PFSK-1 (cell line): ENCODE data around the gene NLGN3.

Experiments used
- FOXP2 ChIP-seq: optimal IDR thresholded peaks from 2 replicates; pipeline ENCODE3; 2011; ENCODE audit warnings: borderline replicate concordance, control low read depth, inconsistent platforms; ENCODE audit not compliant: insufficient read depth; ENCODE audit errors: extremely low read length, extremely low read depth
- POLR2AphosphoS5 ChIP-seq: IDR thresholded peaks from 2 replicates; pipeline ENCODE4 v1.6.1; 2012; ENCODE audit warnings: low read depth, mild to moderate bottlenecking, control low read depth, low read length, moderate library complexity
- REST ChIP-seq, 2 experiments: IDR thresholded peaks; 2 replicates each; pipeline versions ENCODE4 v1.6.1 to v1.8.0; 2011 to 2012; ENCODE audit warnings: low read depth in 2 of 2, low read length in 2 of 2, control low read depth in 1 of 2, inconsistent platforms in 1 of 2, mild to moderate bottlenecking in 1 of 2, moderate library complexity in 1 of 2; ENCODE audit not compliant: insufficient read depth in 1 of 2
- SIN3A ChIP-seq: IDR thresholded peaks from 2 replicates; pipeline ENCODE4 v1.6.1; 2012; ENCODE audit warnings: mild to moderate bottlenecking, low read length, moderate library complexity, borderline replicate concordance; ENCODE audit not compliant: insufficient read depth
- TAF1 ChIP-seq: IDR thresholded peaks from 2 replicates; pipeline ENCODE4 v1.6.1; 2012; ENCODE audit warnings: low read length, control low read depth, borderline replicate concordance; ENCODE audit not compliant: insufficient read depth

GRCh38 chrX:71210816-71211215, 66.2 kb downstream of the NLGN3 start:
- no peak for TF ChIP-seq TAF1
- TF ChIP-seq POLR2AphosphoS5, result no peak
- TF ChIP-seq REST (IDR thresholded peaks at IDR 0.05; ENCODE audit: insufficient read depth in 1 of 2, low read depth in 2 of 2, low read length in 2 of 2), result no peak
- TF ChIP-seq SIN3A, result no peak
- no peak for TF ChIP-seq FOXP2
